Measurements from ENCODE around the gene CCNG2.

- TF ChIP-seq CTCF (IDR thresholded peaks at IDR 0.05) (no peak), POLR2A (IDR thresholded peaks at IDR 0.05) (no peak)
Observed at GRCh38 chr4:77127837-77128621, 29.0 kb upstream of the CCNG2 start.
